GM18861 (cell line): ENCODE results near the gene ATG2B.
A peak's percentile ranks its signal among the peaks of the same experiment; 100 is the strongest.
"Not testable (repeated sequence)": the region's sequence is repeated elsewhere in the genome, so short reads cannot be mapped to it uniquely, and the experiment has no call there.

Source experiments
- ATAC-seq: cut with Tn5 transposase; IDR thresholded peaks from one replicate; pipeline ENCODE4 v1.9.1; 2021; ENCODE audit not compliant: unreplicated experiment

Gene ATG2B

GRCh38 chr14:96383445-96383844 is 20.3 kb upstream of the ATG2B start:
- no peak for ATAC-seq

GRCh38 chr14:96380735-96381134 is 17.6 kb upstream of the ATG2B start:
- ATAC-seq = peak; percentile 94

GRCh38 chr14:96376093-96376492 is 13.0 kb upstream of the ATG2B start:
- no peak for ATAC-seq

GRCh38 chr14:96373538-96373937 is 10.4 kb upstream of the ATG2B start:
- ATAC-seq = no peak

GRCh38 chr14:96370528-96370927 is 7.4 kb upstream of the ATG2B start:
- no peak for ATAC-seq

- ATAC-seq = no peak
These were observed 5.4 kb upstream of the ATG2B start for GRCh38 chr14:96368534-96368933.

- no peak for ATAC-seq
These were observed 1.8 kb upstream of the ATG2B start for GRCh38 chr14:96364962-96365361.

GRCh38 chr14:96363751-96364336 is 703 bp upstream of the ATG2B start:
- ATAC-seq = peak; percentile 4

GRCh38 chr14:96362071-96362964 is 823 bp downstream of the ATG2B start:
- peak; percentile 29 for ATAC-seq

GRCh38 chr14:96359959-96360358 is 3.2 kb downstream of the ATG2B start:
- ATAC-seq = no peak

- no peak for ATAC-seq
These were observed 5.9 kb downstream of the ATG2B start for GRCh38 chr14:96357216-96357615.

- ATAC-seq = no peak
These were observed 8.9 kb downstream of the ATG2B start for GRCh38 chr14:96354246-96354645.

- ATAC-seq = no peak
These were observed 10.4 kb downstream of the ATG2B start for GRCh38 chr14:96352708-96353107.

- no peak for ATAC-seq
These were observed 11.2 kb downstream of the ATG2B start for GRCh38 chr14:96351986-96352385.

GRCh38 chr14:96349286-96350075 is 13.7 kb downstream of the ATG2B start:
- no peak for ATAC-seq

GRCh38 chr14:96347957-96348356 is 15.2 kb downstream of the ATG2B start:
- not testable (repeated sequence) for ATAC-seq

GRCh38 chr14:96345669-96346068 is 17.5 kb downstream of the ATG2B start:
- no peak for ATAC-seq

- no peak for ATAC-seq
These were observed 21.8 kb downstream of the ATG2B start for GRCh38 chr14:96341323-96341722.

- no peak for ATAC-seq
These were observed 24.6 kb downstream of the ATG2B start for GRCh38 chr14:96338551-96338950.

GRCh38 chr14:96324219-96324618 is 38.9 kb downstream of the ATG2B start:
- no peak for ATAC-seq

- ATAC-seq = no peak
These were observed 42.5 kb downstream of the ATG2B start for GRCh38 chr14:96320605-96321004.

- ATAC-seq = no peak
These were observed 44.3 kb downstream of the ATG2B start for GRCh38 chr14:96318836-96319235.
